Measurements from ENCODE around the gene NTSR1. TPM values are rescaled to one million over a fixed set of nuclear protein-coding genes. Genes with fewer than 3 reads are reported as not detected.

NTSR1 gene
- total RNA-seq, 1 donor from 2014 or later: 0.08 TPM

DNA sequence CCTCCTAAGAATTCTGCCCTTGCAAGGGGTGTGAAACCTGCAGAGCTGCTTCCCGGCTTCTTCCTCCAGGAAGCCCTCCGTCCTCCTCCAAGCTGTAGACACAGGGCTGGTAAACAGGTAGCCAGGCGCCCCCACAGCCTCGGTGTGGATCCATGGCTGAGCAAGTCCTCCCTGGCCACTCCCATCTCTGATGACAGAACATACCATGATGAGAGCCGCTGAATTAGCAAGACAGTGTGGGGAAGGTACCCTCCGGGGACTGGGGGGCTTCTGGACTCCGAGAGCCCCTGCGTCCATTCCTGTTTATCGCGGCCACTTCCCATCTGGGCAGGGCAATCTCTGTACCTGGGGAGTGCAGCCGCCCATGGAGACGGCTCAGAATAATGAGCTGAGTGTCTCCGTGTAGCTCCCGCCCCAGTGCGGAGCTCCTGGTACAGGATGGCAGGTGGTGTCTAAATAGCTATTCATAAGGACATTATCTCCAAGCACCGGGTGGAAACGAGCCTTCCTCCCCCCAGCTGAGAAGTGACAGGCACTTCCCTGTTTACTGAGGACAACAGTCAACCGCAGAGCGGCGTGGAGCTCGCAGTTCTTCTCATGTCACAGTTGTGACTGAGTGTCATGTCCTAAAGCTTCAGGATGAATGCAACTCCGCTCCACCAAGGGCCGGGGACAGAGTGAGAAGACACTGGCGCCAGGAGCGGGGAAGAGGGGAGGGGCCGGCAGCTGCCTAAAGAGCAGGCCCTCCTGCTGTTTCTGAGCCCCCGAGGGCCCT lies 22.7 kb upstream of the NTSR1 start:
- peaks cover 45% of the 10 kb centered on the region for H3K27me3 ChIP-seq (ENCODE audit: control insufficient read depth, insufficient read depth, low read length)
- TF ChIP-seq, protein P1, sequence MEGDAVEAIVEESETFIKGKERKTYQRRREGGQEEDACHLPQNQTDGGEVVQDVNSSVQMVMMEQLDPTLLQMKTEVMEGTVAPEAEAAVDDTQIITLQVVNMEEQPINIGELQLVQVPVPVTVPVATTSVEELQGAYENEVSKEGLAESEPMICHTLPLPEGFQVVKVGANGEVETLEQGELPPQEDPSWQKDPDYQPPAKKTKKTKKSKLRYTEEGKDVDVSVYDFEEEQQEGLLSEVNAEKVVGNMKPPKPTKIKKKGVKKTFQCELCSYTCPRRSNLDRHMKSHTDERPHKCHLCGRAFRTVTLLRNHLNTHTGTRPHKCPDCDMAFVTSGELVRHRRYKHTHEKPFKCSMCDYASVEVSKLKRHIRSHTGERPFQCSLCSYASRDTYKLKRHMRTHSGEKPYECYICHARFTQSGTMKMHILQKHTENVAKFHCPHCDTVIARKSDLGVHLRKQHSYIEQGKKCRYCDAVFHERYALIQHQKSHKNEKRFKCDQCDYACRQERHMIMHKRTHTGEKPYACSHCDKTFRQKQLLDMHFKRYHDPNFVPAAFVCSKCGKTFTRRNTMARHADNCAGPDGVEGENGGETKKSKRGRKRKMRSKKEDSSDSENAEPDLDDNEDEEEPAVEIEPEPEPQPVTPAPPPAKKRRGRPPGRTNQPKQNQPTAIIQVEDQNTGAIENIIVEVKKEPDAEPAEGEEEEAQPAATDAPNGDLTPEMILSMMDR (IDR thresholded peaks at IDR 0.05; ENCODE audit: insufficient read depth, low read length, poor library complexity, severe bottlenecking): no peak
- DNase-seq (ENCODE audit: low read depth): no peak
- no peaks in the 10 kb centered on the region for H3K36me3 ChIP-seq (ENCODE audit: control insufficient read depth, insufficient read depth, low read length)
- no peak overlapping the region for H3K4me3 ChIP-seq (ENCODE audit: low read depth, low read length)

DNA sequence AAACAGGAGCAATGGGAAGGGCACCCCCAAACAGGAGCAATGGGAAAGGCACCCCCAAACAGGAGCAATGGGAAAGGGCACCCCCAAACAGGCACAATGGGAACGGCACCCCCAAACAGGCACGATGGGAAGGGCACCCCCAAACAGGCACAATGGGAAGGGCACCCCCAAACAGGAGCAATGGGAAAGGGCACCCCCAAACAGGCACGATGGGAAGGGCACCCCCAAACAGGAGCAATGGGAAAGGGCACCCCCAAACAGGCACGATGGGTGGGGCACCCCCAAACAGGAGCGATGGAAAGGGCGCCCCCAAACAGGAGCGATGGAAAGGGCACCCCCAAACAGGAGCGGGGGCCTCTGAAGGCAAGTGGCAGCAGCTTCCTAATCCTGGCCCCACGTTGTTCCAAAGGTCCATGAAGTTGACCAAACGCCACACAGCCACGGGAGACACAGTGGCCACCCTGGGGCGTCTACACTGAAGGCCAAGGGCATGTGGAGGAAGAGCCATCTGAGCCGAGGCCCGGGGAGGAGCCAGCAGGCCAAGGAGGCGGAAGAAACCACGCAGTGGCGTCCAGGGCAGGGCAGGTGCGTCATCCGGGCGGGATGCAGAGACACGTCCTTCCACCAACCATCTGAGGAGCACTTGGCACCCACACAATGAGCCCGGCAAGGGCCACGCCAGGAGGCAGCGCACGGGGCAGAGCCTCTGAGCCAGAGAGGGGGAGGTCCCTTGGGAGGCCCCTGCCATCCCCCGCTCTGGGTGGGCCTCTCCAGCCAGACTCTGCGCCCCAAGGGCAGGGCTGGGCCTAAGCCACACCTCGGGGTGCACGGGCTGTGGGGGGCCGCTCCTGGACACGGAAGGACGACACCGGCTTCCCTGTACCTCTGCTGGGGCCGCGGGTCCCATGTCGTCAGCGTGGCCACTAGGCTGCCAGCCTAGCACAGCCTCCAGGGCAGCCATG lies 21.5 kb upstream of the NTSR1 start:
- H3K27me3 ChIP-seq (ENCODE audit: control insufficient read depth, insufficient read depth, low read length): peaks cover 45% of the 10 kb centered on the region
- TF ChIP-seq, protein P1 (IDR thresholded peaks at IDR 0.05; ENCODE audit: insufficient read depth, low read length, poor library complexity, severe bottlenecking): no peak
- no peak overlapping the region for H3K4me3 ChIP-seq (ENCODE audit: low read depth, low read length)
- H3K36me3 ChIP-seq (ENCODE audit: control insufficient read depth, insufficient read depth, low read length): no peaks in the 10 kb centered on the region
- DNase-seq (ENCODE audit: low read depth): no peak

DNA sequence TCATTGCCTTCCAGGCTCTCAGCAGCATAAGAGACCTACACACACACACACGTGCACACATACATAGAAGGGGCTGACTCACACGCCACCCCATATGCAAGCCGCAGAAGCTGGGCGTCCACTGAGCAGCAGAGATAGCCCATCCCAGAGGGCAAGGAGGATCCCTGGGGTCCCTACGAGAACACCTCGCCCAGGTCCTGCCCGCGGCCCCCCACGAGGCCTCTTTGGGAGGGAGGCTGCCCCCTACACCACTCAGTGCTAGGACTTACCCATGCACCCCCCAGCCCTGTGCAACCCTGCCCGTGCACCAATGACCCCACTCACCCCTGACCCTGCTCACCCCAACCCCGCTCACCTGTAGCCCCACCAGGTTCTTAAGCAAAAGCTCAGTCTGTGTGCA lies 20.6 kb upstream of the NTSR1 start:
- Histone ChIP-seq H3K36me3 (ENCODE audit: control insufficient read depth, insufficient read depth, low read length) (no peaks in the 10 kb centered on the region), H3K27me3 (ENCODE audit: control insufficient read depth, insufficient read depth, low read length) (peaks cover 45% of the 10 kb centered on the region), H3K4me3 (ENCODE audit: low read depth, low read length) (no peak overlapping the region)
- TF ChIP-seq, protein P1 (IDR thresholded peaks at IDR 0.05; ENCODE audit: insufficient read depth, low read length, poor library complexity, severe bottlenecking): no peak
- no peak for DNase-seq (ENCODE audit: low read depth)

DNA sequence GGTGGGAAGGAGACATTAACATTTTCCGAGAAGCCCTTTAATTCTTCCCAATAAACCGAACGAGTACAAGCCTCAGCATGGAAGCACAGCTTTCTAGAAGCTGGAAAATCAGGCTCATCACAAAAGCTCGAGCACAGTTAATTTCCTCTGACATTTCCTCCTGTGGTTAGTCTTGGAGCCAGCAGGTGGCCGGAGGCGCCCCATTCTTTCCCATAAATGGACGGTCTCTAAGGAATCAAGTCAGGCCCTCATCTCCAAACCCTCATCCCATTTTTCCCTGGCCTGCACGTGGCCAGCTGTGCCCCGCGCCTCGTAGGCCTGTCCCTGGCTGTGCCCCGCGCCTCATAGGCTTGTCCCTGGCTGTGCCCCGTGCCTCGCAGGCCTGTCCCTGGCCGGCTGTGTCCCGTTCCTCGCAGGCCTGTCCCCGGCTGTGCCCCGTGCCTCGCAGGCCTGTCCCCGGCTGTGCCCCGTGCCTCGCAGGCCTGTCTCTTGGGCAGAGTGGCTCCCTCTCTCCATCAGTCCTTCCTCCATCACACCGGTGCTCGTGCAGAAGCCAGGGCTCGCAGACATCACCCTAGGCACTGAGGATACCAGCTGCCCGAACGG lies 19.7 kb upstream of the NTSR1 start:
- Histone ChIP-seq H3K4me3 (ENCODE audit: low read depth, low read length) (no peak overlapping the region), H3K27me3 (ENCODE audit: control insufficient read depth, insufficient read depth, low read length) (peaks cover 49% of the 10 kb centered on the region), H3K36me3 (ENCODE audit: control insufficient read depth, insufficient read depth, low read length) (no peaks in the 10 kb centered on the region)
- TF ChIP-seq, protein P1 (IDR thresholded peaks at IDR 0.05; ENCODE audit: insufficient read depth, low read length, poor library complexity, severe bottlenecking): peak; percentile 17
- DNase-seq (ENCODE audit: low read depth): no peak

DNA sequence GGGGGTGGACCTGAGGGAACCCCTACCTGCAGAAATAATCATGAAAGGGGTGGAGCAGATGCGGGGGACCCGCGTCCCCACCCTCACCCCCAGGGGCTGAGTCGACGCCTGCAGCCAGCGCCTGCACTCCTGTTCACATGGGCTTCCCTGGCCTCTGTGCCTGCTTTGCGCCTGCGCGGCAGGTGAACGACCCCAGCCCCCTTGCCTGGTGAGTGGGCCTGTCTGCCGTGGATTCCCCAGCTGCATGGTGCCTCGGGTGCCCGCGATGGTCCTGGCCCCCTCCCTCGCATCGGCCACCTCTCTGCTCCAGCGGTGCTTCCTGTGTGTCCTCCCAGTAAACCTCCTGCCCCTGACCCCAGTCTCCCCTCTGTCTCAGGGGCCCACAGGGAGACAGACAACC lies 18.8 kb upstream of the NTSR1 start:
- Histone ChIP-seq H3K4me3 (ENCODE audit: low read depth, low read length) (no peak overlapping the region), H3K27me3 (ENCODE audit: control insufficient read depth, insufficient read depth, low read length) (peaks cover 41% of the 10 kb centered on the region), H3K36me3 (ENCODE audit: control insufficient read depth, insufficient read depth, low read length) (no peaks in the 10 kb centered on the region)
- DNase-seq (ENCODE audit: low read depth): no peak
- TF ChIP-seq, protein P1 (IDR thresholded peaks at IDR 0.05; ENCODE audit: insufficient read depth, low read length, poor library complexity, severe bottlenecking): no peak

All from kidney epithelial cell (primary cell).